Activated CD4-positive, alpha-beta T cell treated with anti-CD3 and anti-CD28 coated beads, Interleukin-10, Interleukin-2, amounts not matched to agents 100 ng/mL and 50 ng/mL, durations not matched to agents 16 hours and 8 hours (primary cell): ENCODE results near the gene FAM47E.

Experiments used
- DNase-seq: peaks from one replicate; pipeline ENCODE4 v3.0.0-alpha.2; 2020

The FAM47E gene, protein sequence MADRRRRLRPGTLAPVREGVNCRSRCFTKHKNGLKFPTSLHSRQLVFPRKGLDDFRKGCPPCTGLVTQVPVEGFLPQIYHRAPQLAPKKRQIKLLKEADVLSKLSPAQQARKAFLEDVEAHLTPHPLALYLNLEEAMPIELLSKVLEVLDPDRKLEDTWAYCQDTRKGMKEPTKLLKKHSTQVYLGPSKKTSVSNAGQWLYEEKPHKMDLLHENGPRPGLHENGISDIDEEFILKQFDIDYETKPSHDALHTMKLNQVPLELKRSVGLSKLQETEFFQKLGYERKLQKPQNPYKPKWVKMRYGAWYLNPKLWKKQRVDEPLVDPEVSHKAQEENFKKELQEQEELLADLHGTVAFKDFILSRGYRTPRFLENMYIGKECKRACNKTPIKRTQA

GRCh38 chr4:76251441-76252270 lies at the start of gene FAM47E:
Gene FAM47E, plus strand, starts transcription at chr4:76251721. Its CDS starts 26 bp downstream, at chr4:76251747.
- DNase-seq, result peak; percentile 41

- no peak for DNase-seq
Measured at GRCh38 chr4:76203541-76203940, 48.0 kb upstream of the FAM47E start.

DNA sequence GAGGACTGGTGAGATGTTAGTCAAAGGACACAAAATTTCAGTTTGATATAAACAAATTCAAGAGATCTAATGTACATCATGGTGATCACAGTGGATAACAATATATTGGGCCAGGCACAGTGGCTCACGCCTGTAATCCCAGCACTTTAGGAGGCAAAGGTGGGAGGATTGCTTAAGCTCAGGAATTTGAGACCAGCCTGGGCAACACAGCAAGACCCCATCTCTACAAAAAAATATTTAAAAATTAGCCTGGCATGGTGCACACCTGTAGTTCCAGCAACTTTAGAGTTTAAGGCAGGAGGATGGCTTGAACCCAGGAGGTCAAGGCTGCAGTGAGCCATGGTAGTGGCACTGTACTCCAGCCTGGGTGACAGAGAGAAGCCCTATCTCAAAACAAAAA lies 46.6 kb upstream of the FAM47E start:
- DNase-seq, result no peak

- no peak for DNase-seq
Measured at GRCh38 chr4:76205476-76205875, 46.0 kb upstream of the FAM47E start.

DNA sequence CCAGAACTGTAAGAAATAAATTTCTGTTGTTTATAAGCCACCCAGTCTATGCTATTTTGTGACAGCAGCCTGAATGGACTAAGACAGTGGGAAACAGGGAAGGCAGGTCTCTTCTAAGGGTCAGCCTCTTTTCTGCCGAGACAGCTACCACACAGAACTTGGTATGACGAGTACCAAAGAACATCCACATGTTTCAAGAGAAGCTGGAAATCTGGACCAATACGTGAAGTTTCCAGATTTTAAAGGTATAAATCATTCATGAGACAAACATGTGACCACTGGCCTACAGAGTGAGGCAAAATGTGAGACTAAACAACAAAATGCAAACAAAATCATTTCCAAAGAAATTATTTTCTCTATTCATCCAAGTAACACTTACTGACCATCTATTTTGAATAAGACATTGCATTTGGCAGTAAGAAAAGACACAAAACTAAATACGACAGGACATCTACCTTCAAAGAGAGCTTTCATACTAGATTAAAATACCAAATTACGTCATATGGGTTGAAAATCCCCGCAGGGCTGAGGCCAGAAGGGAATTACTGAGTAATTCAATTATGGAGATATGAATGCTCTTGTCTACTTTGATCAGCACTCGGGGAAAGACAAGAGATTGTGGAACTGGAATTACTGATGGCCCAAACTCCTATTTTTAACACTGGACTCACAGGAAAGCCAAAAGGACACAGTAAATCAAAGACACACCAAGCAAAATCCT lies 45.1 kb upstream of the FAM47E start:
- no peak for DNase-seq

- DNase-seq, result no peak
Measured at GRCh38 chr4:76207549-76207948, 44.0 kb upstream of the FAM47E start.

DNA sequence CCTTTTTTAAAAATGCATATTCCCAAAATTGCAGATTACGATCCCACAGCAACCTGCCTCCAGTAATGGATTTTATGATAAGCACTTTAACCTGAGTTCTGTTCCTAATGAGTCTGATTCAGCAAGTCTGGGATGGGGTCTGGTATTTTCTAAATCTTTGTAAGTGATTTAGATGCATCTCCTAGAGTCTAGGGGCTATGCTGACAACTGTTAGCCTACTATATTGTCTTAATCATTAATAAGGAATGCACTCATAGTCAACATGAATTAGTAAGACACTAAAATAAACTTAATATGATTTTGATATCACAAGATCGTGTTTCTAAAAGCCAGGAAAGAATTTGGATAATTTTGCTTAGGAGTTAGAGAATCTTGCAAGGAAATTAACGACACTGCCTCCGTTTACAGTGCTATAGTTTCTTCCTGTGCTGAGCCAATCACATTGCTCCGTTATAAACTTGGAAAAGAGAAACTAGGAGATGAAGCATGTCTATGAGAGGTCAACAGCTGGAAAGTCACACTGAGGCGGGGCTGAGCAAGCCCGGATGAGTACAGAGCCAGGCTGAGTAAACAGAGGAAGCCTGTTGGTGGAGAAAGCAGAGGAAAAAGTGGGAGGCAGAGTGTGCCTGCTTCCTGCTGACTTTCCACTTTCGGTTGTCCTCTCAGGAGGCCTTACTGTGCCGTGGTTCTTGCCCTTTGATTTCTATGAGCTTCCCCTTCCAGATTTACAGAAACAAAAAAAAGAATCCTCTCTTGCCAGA lies 43.3 kb upstream of the FAM47E start:
- no peak for DNase-seq

DNA sequence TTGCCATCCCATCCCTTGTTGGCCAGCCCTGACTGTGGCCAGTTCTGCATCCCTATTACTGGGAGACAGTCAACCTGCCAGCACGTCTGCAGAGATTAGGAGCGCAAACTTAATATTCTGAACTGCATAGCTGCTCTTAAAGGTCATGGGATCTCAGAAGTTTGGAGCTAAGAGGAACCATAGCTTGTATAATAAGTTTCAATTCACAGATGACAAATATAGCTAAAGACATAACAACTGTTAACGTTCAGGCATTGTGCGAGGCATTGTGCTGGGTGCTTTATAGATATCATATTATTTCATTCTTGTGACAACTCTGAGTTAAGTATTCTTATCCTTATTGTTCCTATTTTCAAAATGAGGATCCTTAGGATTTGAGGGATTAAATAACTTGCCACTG lies 41.6 kb upstream of the FAM47E start:
- DNase-seq, result no peak

DNA sequence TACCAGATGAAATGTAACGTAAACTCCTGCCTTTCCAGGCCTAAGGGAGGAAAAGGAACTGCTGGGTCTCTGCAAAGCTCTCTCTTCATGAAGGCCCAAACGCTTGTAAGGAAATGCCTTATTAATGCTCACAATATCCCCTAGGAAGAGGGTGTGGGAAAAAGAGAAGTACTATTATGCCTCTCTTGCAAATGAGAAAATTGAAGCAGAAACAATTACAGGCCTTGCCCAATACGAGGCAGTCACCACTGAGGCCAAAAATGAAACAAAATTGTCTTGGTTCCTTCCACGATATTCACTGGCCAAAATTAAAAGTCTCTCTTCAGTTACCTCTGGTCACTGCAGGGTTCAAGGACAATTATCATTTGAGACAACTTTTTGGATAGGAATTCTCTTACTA lies 41.1 kb upstream of the FAM47E start:
- DNase-seq, result no peak

DNA sequence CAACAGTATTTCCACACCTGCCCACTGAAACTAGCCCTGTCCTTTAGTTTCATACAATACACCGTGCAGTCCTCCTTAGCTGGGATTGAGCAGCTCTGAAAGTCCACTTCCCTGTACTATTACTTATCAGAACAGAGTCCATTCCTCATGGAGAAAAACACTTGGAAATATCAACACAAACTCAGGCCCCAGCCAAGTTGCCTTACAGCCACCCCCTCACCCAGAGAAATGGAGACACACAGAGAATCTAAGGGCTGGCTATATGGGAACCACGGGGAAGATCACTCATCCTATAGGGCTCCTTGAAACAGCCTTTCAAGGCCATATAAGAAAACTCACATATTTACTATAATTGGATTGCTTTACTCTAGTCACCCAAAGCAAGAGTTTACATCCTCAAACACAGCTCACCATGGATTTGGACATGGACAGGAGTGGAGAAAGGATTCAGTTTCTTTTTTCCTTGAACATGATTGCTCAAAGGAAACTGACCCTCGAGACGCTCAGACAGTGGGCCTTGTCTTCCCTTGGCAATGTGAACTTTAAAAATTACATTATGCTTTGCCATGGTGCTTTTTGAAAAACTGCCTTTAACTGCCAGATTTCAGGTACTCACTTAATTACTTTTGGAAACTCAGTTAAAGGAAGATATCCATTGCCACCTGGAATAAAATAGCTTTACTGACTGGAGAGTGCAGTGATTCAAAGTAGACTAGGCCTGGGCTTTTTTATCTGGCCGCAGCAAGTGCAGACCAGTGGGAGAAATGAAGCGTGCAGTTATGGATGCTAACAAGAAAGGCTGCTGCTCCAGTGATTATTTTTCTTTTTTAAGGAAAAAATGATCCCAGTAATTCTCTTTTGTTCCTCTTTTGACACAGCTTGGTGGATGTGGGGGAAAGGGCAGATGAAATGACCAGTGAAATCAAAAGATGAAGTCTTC lies 39.5 kb upstream of the FAM47E start:
- DNase-seq, result no peak

- peak; percentile 23 for DNase-seq
Measured at GRCh38 chr4:76212851-76213414, 38.6 kb upstream of the FAM47E start.

- peak; percentile 70 for DNase-seq
Measured at GRCh38 chr4:76213415-76214176, 37.9 kb upstream of the FAM47E start, which contains the start of gene SCARB2. Gene SCARB2, minus strand, starts transcription at chr4:76213824. Its CDS starts 281 bp downstream, at chr4:76213543.

DNA sequence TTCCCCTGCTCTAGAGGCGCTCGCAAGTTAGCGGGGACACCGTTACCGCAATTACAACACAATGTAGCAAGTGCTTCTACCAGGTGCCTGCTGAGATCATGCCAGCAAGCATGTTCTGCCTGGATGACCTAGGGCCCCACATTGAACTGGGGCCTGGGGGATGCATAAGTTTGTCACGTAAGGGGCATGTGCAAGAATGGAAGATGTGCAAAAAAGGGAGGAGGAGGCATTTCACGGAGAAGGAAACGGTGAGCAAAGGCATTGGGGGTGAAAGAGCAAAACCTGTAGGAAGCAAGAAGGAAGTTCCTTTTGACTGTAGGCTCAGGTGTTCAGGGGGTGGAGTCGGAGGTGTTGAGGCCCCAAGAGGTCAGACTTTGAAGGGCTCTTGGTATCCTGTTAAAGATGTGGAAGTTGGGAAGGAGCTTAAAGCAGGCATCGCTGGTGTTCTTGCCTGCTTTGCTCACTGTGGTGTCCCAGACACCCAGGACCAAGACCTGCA lies 37.3 kb upstream of the FAM47E start:
- no peak for DNase-seq

DNA sequence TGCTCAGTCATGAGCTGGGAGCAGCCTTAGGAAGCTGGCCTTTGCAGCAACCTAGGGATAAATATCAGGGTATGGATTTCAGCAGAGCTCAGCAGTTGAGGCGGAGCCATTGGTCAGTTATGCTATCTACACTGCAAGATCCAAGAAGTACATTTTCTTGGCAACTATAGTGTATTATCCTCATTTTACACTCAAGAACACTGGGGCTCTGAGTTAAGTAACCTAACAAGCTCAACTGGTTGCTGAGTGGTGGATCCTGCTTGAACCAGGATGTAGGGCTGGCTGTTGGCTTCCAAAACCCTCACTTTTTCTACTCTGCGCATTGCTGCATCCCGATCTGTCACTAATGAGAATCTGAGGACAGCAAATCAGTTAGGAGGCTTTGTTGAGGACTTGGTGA lies 36.4 kb upstream of the FAM47E start:
- no peak for DNase-seq

DNA sequence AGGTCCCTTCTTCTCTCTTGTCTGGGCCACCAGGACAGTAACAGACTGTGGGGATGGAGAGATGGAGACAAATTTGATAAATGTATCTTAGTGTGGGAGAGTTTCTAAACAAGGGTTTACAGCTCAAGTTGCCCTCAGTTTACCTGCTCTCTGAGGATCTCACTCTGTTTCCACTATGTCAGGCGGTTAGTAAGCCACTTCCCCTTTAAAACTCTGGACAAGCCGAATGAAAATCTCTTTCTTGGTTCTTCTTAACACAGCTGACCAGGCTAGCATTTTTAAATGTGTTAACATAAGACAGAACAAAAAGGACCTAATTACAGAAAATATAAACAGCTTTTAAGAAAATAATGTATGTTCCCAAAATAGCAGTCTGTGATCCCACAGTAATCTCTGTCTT lies 35.0 kb upstream of the FAM47E start:
- DNase-seq, result no peak

DNA sequence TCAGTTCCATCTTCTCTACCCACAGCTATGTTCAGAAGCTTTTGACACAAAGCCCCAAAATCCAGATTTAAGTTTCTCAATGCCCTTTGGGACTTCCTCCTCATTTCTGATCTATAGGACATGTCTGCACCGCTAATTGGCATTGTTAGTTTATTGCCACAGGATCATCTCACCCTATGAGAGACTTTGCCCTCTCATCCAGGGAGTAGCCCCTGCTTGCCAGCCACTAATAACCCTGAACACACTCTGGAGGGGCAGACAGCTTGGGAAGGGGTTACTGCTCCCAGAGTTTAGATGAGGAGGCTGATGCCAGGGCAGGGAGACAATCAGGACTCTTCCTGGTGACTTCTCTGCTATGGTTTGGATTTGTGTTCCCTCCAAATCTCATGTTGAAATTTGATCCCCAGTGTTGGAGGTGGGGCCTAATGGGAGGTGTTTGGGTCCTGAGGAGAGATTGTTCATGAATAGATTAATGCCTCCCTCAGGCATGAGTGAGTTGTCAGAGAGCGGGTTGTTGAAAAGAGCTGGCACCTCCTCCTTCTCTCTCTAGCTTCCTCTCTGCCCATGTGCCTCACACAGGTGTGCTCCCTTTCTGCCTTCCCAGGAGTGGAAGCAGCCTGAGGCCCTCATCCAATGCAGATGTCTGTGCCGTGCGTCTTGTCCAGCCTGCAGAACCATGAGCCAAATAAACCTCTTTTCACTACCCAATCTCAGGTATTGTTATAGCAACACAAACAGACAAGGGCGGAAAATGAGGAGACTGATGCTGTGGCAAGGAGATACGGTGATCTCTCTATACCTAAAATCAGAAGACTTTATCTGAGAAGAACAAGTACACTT lies 34.3 kb upstream of the FAM47E start:
- no peak for DNase-seq

DNA sequence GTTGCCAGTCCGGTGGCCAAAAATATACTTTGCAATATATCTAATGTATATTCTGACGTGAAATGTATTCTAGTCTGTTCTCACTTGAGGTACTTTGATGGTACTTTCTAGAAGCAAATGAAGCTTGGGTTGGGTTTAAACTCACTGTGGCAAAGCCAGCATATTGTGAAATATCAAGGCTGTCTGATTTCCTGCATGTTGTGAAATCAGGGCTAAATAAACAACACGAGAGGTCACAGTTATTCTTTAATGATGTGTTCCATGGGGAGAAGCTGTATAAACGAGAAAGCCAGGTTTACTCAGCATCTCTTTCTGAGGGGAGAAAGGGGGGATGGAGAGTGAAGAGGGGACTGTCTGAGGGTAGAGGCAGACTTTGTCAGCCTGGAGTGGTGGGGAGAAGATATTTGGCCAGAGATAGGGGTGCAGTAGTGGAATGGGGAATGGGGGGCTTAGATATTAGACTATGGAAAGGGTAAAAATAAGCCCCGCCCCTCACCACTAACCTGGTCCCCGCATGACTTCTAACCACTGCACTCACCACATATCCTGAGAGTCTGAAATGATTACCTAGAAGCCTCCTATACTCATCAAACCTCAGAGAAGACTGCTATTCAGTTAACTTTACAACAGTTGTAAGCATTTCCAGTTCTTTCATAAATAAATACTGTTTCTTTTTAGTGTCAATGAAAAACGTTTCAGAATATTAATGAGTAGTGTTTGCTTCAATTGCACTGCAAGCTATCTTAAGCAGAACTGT lies 32.0 kb upstream of the FAM47E start:
- no peak for DNase-seq

- DNase-seq, result no peak
Measured at GRCh38 chr4:76224171-76224570, 27.4 kb upstream of the FAM47E start.
